CD4-positive, alpha-beta memory T cell (primary cell): Measurements from ENCODE around the gene DPF1. TPM values are rescaled to one million over a fixed set of nuclear protein-coding genes. Genes with fewer than 3 reads are reported as not detected.

ENCODE experiments used
- CTCF ChIA-PET: fragments of 350-600 bp; sonication (Branson Sonifier 250); formaldehyde crosslinking; loops from one replicate; lab custom pipeline; 2021; ENCODE audit warnings: inconsistent platforms; ENCODE audit not compliant: partially characterized antibody; lab: Charles Lee
- POLR2A ChIA-PET: fragments of 350-600 bp; sonication (Branson Sonifier 250); formaldehyde crosslinking; loops from one replicate; lab custom pipeline; 2021; ENCODE audit not compliant: partially characterized antibody; lab: Charles Lee
- DNase-seq, 5 donors: peaks; one replicate each; pipeline versions ENCODE4 v3.0.0 to v3.0.0-alpha.2; 2020 to 2022; ENCODE audit warnings: mixed read lengths in 1 of 5
- H3K27ac ChIP-seq: one replicate; pipeline ENCODE4 v1.7.0; 2013; ENCODE audit warnings: low read depth, low read length
- H3K27me3 ChIP-seq: 2 replicates; pipeline ENCODE4 v1.7.0; 2013; ENCODE audit warnings: mild to moderate bottlenecking, low read length, moderate library complexity; ENCODE audit not compliant: insufficient read depth
- H3K36me3 ChIP-seq: 2 replicates; pipeline ENCODE4 v1.7.0; 2013; ENCODE audit warnings: mild to moderate bottlenecking, low read length, moderate library complexity; ENCODE audit not compliant: insufficient read depth
- H3K4me1 ChIP-seq: 2 replicates; pipeline ENCODE4 v1.7.0; 2013; ENCODE audit warnings: mild to moderate bottlenecking, low read length, moderate library complexity; ENCODE audit not compliant: insufficient read depth
- H3K4me3 ChIP-seq, 2 donors: one replicate each; pipeline ENCODE4 v1.7.0; 2013; ENCODE audit warnings: low read length in 2 of 2, mild to moderate bottlenecking in 1 of 2
- H3K9me3 ChIP-seq, 2 donors: one replicate each; pipeline ENCODE4 v1.7.0; 2013; ENCODE audit warnings: low read length in 2 of 2, control low read depth in 1 of 2; ENCODE audit not compliant: control insufficient read depth in 1 of 2
- H3K27ac Mint-ChIP-seq, 7 donors: one replicate each; pipeline ENCODE4 v1.8.0; 2020 to 2021; ENCODE audit warnings: mixed read lengths in 7 of 7, mild to moderate bottlenecking in 6 of 7, inconsistent platforms in 3 of 7, moderate library complexity in 3 of 7
- H3K27me3 Mint-ChIP-seq, 2 donors: one replicate each; pipeline ENCODE4 v1.8.0; 2020 to 2021; ENCODE audit warnings: mixed read lengths in 2 of 2
- H3K36me3 Mint-ChIP-seq, 2 donors: one replicate each; pipeline ENCODE4 v1.8.0; 2020 to 2021; ENCODE audit warnings: mixed read lengths in 2 of 2, inconsistent platforms in 1 of 2, mild to moderate bottlenecking in 1 of 2
- H3K4me1 Mint-ChIP-seq, 4 donors: one replicate each; pipeline ENCODE4 v1.8.0; 2020 to 2021; ENCODE audit warnings: mixed read lengths in 4 of 4, mild to moderate bottlenecking in 1 of 4
- H3K4me3 Mint-ChIP-seq, 8 donors: one replicate each; pipeline ENCODE4 v1.8.0; 2020 to 2021; ENCODE audit warnings: mixed read lengths in 8 of 8, mild to moderate bottlenecking in 7 of 8, moderate library complexity in 6 of 8, inconsistent platforms in 3 of 8
- H3K9me3 Mint-ChIP-seq, 8 donors: one replicate each; pipeline ENCODE4 v1.8.0; 2020 to 2021; ENCODE audit warnings: mixed read lengths in 8 of 8, mild to moderate bottlenecking in 5 of 8, inconsistent platforms in 3 of 8, moderate library complexity in 1 of 8
- intact Hi-C: fragments of 100-400 bp; cut with micrococcal nuclease; formaldehyde crosslinking; loops from one replicate; pipeline ENCODE4 v1.15.1; 2023
- polyA plus RNA-seq, 2 donors: library from polyadenylated mRNA; unstranded; fragments of 300-500 nt; fragmentation: Illumina TruSeq; gene quantifications; one replicate each; pipeline ENCODE4 v1.2.3, GENCODE V29; 2021
- total RNA-seq, 2 experiments: library from RNA; stranded (reverse); gene quantifications; one replicate each; pipeline ENCODE4 v1.2.3, GENCODE V29; 2021

The DPF1 gene
- total and polyA plus RNA-seq, 4 experiments from 2014 or later = not detected

- CTCF ChIA-PET = no interaction called here
- peaks cover 0 to 2% (median 0%) of the 10 kb centered on the region in 4 donors for H3K4me1 Mint-ChIP-seq
- Histone ChIP-seq H3K27me3 (no peaks in the 10 kb centered on the region), H3K36me3 (no peaks in the 10 kb centered on the region), H3K9me3 (no peaks in the 10 kb centered on the region), H3K4me1 (no peaks in the 10 kb centered on the region), H3K27ac (no peak overlapping the region), H3K4me3 (no peak overlapping the region)
- intact Hi-C loops = no loop called here
- POLR2A ChIA-PET = no interaction called here
- H3K36me3 Mint-ChIP-seq = peaks cover 27 to 39% of the 10 kb centered on the region in 2 donors
- no peaks in the 10 kb centered on the region for H3K27me3 Mint-ChIP-seq
- no peak overlapping the region for H3K27ac Mint-ChIP-seq
- H3K9me3 Mint-ChIP-seq = no peaks in the 10 kb centered on the region
- no peak overlapping the region for H3K4me3 Mint-ChIP-seq
- DNase-seq = no peak
Observed at GRCh38 chr19:38197937-38198704, 25.9 kb downstream of the DPF1 start.

GRCh38 chr19:38196948-38197656, 26.9 kb downstream of the DPF1 start:
- H3K27me3 Mint-ChIP-seq = no peaks in the 10 kb centered on the region
- H3K27ac Mint-ChIP-seq = no peak overlapping the region
- no peaks in the 10 kb centered on the region for H3K9me3 Mint-ChIP-seq
- Histone ChIP-seq H3K4me1 (no peaks in the 10 kb centered on the region), H3K9me3 (no peaks in the 10 kb centered on the region), H3K27ac (no peak overlapping the region), H3K36me3 (no peaks in the 10 kb centered on the region), H3K4me3 (no peak overlapping the region), H3K27me3 (no peaks in the 10 kb centered on the region)
- ChIA-PET CTCF (no interaction called here), POLR2A (no interaction called here)
- peaks cover 0 to 2% (median 0%) of the 10 kb centered on the region in 4 donors for H3K4me1 Mint-ChIP-seq
- intact Hi-C loops = no loop called here
- H3K36me3 Mint-ChIP-seq = peaks cover 22 to 32% of the 10 kb centered on the region in 2 donors
- DNase-seq = no peak
- H3K4me3 Mint-ChIP-seq = no peak overlapping the region

DNA sequence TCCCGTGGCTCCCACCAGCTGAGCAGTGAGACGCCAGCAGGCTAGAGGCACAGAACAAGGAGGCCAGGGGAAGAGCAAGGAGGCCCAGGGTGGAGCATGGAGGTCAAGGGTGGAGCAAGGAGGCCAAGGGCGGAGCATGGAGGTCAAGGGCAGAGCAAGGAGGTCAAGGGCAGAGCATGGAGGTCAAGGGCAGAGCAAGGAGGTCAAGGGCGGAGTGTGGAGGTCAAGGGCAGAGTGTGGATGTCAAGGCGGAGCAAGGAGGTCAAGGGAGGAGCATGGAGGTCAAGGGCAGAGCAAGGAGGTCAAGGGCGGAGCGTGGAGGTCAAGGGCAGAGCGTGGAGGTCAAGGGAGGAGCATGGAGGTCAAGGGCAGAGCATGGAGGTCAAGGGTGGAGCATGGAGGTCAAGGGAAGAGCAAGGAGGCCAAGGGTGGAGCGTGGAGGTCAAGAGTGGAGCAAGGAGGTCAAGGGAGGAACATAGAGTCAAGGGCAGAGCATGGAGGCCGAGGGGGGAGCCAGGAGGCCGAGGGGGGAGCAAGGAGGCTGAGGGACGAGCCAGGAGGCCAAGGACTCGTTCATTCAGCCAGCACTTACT, 27.7 kb downstream of the DPF1 start:
- POLR2A ChIA-PET = no interaction called here

GRCh38 chr19:38195237-38195636, 28.8 kb downstream of the DPF1 start:
- ChIA-PET CTCF (no interaction called here), POLR2A (no interaction called here)
- Histone ChIP-seq H3K36me3 (no peaks in the 10 kb centered on the region), H3K27ac (no peak overlapping the region), H3K4me1 (no peaks in the 10 kb centered on the region), H3K9me3 (no peaks in the 10 kb centered on the region), H3K27me3 (no peaks in the 10 kb centered on the region), H3K4me3 (no peak overlapping the region)
- Mint-ChIP-seq H3K4me3 (no peak overlapping the region), H3K9me3 (no peaks in the 10 kb centered on the region), H3K27ac (no peak overlapping the region), H3K4me1 (peaks cover 0 to 2% (median 0%) of the 10 kb centered on the region in 4 donors), H3K27me3 (no peaks in the 10 kb centered on the region), H3K36me3 (peaks cover 16 to 27% of the 10 kb centered on the region in 2 donors)
- intact Hi-C loops = no loop called here
- no peak for DNase-seq

More for the DNA sequence above, 27.7 kb downstream of the DPF1 start:
- Mint-ChIP-seq H3K27me3 (no peaks in the 10 kb centered on the region), H3K4me1 (peaks cover 0 to 2% (median 0%) of the 10 kb centered on the region in 4 donors), H3K9me3 (no peaks in the 10 kb centered on the region), H3K36me3 (peaks cover 17 to 26% of the 10 kb centered on the region in 2 donors), H3K4me3 (no peak overlapping the region), H3K27ac (peak overlapping the region in 3 of 7 donors; percentile 6 to 42 (median 14))
- no peaks in the 10 kb centered on the region for H3K4me1 ChIP-seq
- no peak overlapping the region for H3K4me3 ChIP-seq
- H3K27ac ChIP-seq = no peak overlapping the region
- no peaks in the 10 kb centered on the region for H3K36me3 ChIP-seq
- no peak for DNase-seq
- CTCF ChIA-PET = no interaction called here
- intact Hi-C loops = no loop called here
- H3K9me3 ChIP-seq = no peaks in the 10 kb centered on the region
- H3K27me3 ChIP-seq = no peaks in the 10 kb centered on the region

- CTCF ChIA-PET = no interaction called here
- no peak for DNase-seq
- no peaks in the 10 kb centered on the region for H3K4me1 ChIP-seq
- no peak overlapping the region for H3K4me3 ChIP-seq
- H3K27ac ChIP-seq = no peak overlapping the region
- H3K27me3 ChIP-seq = no peaks in the 10 kb centered on the region
- peaks cover 16 to 31% of the 10 kb centered on the region in 2 donors for H3K36me3 Mint-ChIP-seq
- no peaks in the 10 kb centered on the region for H3K9me3 ChIP-seq
- peaks cover 0 to 3% (median 0%) of the 10 kb centered on the region in 4 donors for H3K4me1 Mint-ChIP-seq
- intact Hi-C loops = no loop called here
- no peaks in the 10 kb centered on the region for H3K27me3 Mint-ChIP-seq
- POLR2A ChIA-PET = no interaction called here
- H3K36me3 ChIP-seq = no peaks in the 10 kb centered on the region
- no peak overlapping the region for H3K4me3 Mint-ChIP-seq
- no peak overlapping the region for H3K27ac Mint-ChIP-seq
- H3K9me3 Mint-ChIP-seq = no peaks in the 10 kb centered on the region
Observed at GRCh38 chr19:38194061-38194701, 29.8 kb downstream of the DPF1 start.

DNA sequence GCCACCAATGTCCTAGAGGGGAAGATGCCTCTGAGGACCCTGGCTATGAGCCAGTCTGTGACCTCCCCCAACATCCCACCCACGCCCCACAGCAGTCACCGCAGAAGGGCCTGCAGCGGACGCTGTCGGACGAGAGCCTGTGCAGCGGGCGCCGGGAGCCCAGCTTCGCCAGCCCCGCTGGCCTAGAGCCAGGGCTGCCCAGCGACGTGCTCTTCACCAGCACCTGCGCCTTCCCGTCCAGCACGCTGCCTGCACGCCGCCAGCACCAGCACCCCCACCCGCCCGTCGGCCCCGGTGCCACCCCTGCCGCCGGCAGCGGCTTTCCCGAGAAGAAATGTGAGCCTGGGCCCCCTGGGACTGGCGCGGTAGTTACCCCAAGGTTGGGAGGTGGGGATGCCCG, 30.6 kb downstream of the DPF1 start:
- CTCF ChIA-PET = no interaction called here
- Histone ChIP-seq H3K36me3 (no peaks in the 10 kb centered on the region), H3K4me1 (no peaks in the 10 kb centered on the region), H3K9me3 (no peaks in the 10 kb centered on the region), H3K27me3 (no peaks in the 10 kb centered on the region), H3K4me3 (no peak overlapping the region), H3K27ac (no peak overlapping the region)
- intact Hi-C loops = no loop called here
- no peak overlapping the region for H3K27ac Mint-ChIP-seq
- peaks cover 0 to 3% (median under 1%) of the 10 kb centered on the region in 4 donors for H3K4me1 Mint-ChIP-seq
- no peaks in the 10 kb centered on the region for H3K27me3 Mint-ChIP-seq
- H3K4me3 Mint-ChIP-seq = no peak overlapping the region
- POLR2A ChIA-PET = no interaction called here
- H3K9me3 Mint-ChIP-seq = no peaks in the 10 kb centered on the region
- no peak for DNase-seq
- H3K36me3 Mint-ChIP-seq = peaks cover 18 to 35% of the 10 kb centered on the region in 2 donors

- no peak for DNase-seq
- Mint-ChIP-seq H3K27ac (no peak overlapping the region), H3K4me3 (no peak overlapping the region), H3K9me3 (no peaks in the 10 kb centered on the region), H3K36me3 (peaks cover 15 to 33% of the 10 kb centered on the region in 2 donors), H3K27me3 (no peaks in the 10 kb centered on the region), H3K4me1 (peaks cover 0 to 3% (median under 1%) of the 10 kb centered on the region in 4 donors)
- CTCF ChIA-PET = no interaction called here
- Histone ChIP-seq H3K27me3 (no peaks in the 10 kb centered on the region), H3K4me1 (no peaks in the 10 kb centered on the region), H3K4me3 (no peak overlapping the region), H3K36me3 (no peaks in the 10 kb centered on the region), H3K27ac (no peak overlapping the region), H3K9me3 (no peaks in the 10 kb centered on the region)
- POLR2A ChIA-PET = no interaction called here
- intact Hi-C loops = no loop called here
Observed at GRCh38 chr19:38191747-38192146, 32.3 kb downstream of the DPF1 start.
